GM23248 (cell line): ENCODE results near the gene CDCA7.

Source experiments
- EZH2 ChIP-seq: fragments of 200-600 bp; sonication (generic); IDR thresholded peaks from 2 replicates; pipeline ENCODE4 v1.6.1; 2018; ENCODE audit warnings: antibody characterized with exemption, mild to moderate bottlenecking; ENCODE audit not compliant: insufficient read depth, poor library complexity, severe bottlenecking
- EZH2phosphoT487 ChIP-seq: fragments of 200-600 bp; sonication (generic); IDR thresholded peaks from 2 replicates; pipeline ENCODE4 v1.6.1; 2018; ENCODE audit warnings: antibody characterized with exemption, moderate library complexity, mild to moderate bottlenecking, low read depth; ENCODE audit not compliant: insufficient read depth

GRCh38 chr2:173370198-173370597 lies 15.5 kb downstream of the CDCA7 start:
- TF ChIP-seq EZH2 (no peak), EZH2phosphoT487 (no peak)
